Measurements from ENCODE around the gene APLP2.

DNA sequence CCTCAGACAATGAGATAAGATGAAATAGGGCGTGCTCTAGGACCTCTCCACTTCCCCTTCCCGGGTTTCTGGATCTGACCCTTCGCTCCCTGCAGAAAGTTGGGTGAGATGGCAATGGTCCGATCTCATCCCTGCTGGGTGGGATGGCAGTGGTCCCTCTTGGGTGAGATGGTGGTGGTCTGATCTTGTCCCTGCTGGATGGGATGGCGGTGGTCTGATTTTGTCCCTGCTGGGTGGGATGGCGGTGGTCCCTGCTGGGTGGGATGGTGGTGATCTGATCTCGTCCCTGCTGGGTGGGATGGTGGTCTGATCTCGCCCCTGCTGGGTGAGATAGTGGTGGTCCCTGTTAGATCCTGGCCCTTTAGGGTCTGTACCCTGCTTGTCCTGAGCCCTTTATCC lies 111.2 kb downstream of the APLP2 start:
- TF ChIP-seq, protein P1, sequence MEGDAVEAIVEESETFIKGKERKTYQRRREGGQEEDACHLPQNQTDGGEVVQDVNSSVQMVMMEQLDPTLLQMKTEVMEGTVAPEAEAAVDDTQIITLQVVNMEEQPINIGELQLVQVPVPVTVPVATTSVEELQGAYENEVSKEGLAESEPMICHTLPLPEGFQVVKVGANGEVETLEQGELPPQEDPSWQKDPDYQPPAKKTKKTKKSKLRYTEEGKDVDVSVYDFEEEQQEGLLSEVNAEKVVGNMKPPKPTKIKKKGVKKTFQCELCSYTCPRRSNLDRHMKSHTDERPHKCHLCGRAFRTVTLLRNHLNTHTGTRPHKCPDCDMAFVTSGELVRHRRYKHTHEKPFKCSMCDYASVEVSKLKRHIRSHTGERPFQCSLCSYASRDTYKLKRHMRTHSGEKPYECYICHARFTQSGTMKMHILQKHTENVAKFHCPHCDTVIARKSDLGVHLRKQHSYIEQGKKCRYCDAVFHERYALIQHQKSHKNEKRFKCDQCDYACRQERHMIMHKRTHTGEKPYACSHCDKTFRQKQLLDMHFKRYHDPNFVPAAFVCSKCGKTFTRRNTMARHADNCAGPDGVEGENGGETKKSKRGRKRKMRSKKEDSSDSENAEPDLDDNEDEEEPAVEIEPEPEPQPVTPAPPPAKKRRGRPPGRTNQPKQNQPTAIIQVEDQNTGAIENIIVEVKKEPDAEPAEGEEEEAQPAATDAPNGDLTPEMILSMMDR (conservative IDR thresholded peaks at IDR 0.05; ENCODE audit: low read depth, low read length) = no peak
- TF ChIP-seq EZH2 (IDR thresholded peaks at IDR 0.05; ENCODE audit: low read length, unreplicated experiment) (no peak), EZH2phosphoT487 (IDR thresholded peaks at IDR 0.05; ENCODE audit: borderline replicate concordance, low read length) (no peak)
